Cardiac fibroblast (primary cell): ENCODE measurements around the gene SFSWAP.

ENCODE experiments used
- DNase-seq, 2 donors: peaks; one replicate each; pipeline versions ENCODE4 v3.0.0 to v3.0.0-alpha.2; 2010; ENCODE audit warnings: low read depth in 2 of 2
- H3K4me3 ChIP-seq, 2 donors: replicated peaks in 1 of 2; 1 replicate in 1 of 2; 2 replicates in 1 of 2; pipeline ENCODE4 v1.5.1; 2011; ENCODE audit warnings: low read depth in 2 of 2, low read length in 2 of 2, mild to moderate bottlenecking in 2 of 2, moderate library complexity in 1 of 2
- TF ChIP-seq, protein P1 (sequence below): IDR thresholded peaks from one replicate; pipeline ENCODE4 v1.5.1; 2011; ENCODE audit warnings: low read depth, mild to moderate bottlenecking, low read length, inconsistent platforms

Gene SFSWAP

DNA sequence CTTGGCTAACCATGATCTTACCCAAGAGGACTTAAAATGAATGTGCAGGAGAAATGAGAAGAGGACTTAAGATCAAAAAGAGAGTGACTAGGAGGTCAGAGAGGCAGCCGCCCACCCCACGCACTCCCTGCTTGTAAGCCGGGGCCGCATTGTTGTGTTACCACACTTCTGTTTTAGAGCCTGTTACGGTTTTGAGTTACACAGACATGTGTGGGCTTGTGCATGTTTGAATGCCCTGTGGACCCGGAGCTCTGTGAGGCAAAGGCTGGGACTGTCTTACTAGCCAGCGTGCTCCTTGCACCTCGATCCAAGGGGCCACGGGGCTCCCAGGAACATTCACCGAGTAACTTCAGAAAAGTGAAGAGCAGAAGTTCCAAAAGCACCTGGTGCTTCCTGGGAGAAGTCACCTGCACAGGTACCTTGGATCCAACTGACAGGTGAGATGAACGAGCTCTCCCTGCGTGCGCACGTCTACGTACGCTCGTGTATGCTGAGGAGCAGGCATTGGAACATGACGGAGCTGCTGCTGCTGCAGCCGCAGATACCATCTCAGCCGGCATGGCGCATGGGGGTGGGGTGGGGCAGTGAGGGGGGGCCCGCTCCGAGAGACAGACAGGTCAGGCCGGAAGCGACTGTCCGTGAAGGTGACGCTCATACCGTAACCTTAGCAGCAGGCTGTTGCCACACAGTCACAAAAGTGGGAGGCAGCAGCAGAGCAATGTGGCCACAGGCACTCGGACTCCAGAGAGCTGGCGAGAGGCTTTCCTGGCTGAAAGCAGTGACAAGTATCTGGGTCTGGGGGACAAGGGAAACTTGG is 23.7 kb downstream of the SFSWAP start:
- no peak overlapping the region for H3K4me3 ChIP-seq
- TF ChIP-seq, protein P1, sequence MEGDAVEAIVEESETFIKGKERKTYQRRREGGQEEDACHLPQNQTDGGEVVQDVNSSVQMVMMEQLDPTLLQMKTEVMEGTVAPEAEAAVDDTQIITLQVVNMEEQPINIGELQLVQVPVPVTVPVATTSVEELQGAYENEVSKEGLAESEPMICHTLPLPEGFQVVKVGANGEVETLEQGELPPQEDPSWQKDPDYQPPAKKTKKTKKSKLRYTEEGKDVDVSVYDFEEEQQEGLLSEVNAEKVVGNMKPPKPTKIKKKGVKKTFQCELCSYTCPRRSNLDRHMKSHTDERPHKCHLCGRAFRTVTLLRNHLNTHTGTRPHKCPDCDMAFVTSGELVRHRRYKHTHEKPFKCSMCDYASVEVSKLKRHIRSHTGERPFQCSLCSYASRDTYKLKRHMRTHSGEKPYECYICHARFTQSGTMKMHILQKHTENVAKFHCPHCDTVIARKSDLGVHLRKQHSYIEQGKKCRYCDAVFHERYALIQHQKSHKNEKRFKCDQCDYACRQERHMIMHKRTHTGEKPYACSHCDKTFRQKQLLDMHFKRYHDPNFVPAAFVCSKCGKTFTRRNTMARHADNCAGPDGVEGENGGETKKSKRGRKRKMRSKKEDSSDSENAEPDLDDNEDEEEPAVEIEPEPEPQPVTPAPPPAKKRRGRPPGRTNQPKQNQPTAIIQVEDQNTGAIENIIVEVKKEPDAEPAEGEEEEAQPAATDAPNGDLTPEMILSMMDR, result no peak
- no peak for DNase-seq

DNA sequence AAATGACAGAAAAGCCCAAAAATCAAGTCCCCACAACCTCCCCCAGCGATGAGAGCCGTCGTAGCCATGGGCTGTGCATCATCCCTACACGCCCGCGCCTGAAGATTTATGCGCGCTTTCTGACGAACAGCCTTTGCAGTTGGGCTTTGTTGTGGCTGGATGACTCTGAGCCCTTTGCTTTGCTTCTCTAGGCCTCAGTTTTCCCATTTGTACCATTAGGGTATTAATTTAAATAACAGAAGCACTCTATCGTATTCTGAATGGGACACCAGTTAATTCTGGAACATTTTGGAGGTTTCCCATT is 24.2 kb downstream of the SFSWAP start:
- TF ChIP-seq, protein P1, result no peak
- no peak for DNase-seq
- H3K4me3 ChIP-seq, result no peak overlapping the region

DNA sequence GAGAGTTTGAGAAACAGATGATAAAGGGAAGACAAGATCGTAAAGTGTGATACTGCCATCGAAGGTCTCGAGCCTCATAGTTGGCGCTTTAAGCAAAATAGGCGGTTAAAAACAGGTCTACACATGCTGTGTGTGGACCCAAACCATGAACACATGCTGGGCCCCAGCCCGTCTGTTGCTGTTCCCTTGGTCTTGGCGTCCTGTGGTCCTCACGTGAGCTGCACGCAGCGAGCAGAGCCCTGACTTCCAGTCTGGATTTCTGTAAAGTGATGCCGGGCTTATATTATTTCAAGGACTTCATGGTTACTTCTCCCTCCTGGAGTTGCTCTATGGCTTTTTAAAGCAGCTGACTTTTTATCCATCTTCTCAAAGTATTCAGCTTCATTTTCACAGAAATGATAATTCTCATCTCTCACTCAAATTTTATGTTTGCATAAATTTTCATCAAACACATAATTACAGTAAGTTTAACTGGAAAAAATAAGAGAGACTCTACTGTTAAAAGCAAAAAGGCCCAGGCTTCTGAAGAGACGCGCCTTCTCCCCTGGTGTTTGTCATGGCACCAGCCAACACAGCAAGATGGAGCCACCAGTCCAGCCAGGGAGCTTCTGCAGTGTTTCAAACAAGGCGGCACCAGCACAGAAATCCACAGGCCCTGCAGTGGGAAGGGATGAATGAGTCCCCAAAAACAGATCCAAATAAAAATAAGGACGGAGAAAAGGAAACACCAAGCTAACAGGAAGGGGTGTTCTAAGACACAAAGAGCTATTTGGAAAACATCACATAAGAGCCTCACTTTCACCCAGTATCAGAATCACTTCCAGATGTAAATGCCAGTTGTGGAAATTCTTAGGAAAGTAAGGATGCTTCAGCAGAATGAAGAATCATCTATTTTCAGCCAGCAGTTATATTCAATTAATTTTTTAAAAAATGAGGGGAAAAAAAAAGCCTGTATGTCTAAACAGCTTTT is 24.9 kb downstream of the SFSWAP start:
- no peak for DNase-seq
- no peak overlapping the region for H3K4me3 ChIP-seq
- TF ChIP-seq, protein P1, result no peak

DNA sequence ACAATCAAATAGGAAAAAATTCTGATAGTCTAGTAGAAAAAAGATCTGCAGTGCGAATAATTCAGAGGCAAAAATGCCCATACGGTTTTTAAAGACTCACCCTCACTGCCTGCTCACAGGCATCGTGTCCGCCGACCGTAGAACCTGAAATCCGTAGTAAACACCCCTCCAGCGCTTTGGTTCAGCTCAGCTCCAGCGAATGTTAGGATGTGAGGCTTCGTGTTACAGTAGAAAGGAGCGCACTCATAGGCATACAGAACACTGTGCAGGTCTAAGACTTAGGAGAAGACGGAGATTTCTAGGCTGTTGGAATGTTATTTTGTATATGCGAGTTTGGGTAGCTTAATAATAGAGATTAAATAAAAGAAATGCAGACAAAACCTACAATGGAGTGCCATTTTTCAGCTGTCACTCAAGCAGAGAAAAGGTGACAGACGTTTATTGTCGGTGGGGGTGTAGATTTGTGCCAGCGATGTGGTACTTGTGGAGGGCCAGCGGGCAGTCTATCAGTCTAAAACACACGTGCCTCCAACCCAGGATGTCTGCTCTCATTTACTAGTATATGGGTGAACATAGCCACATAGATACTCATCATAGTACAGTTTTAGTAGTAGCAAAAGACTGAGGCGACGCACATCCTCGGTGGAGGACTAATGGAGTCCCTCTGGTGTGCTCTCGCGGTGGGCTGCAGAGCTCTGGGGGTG is 25.7 kb downstream of the SFSWAP start:
- DNase-seq, result no peak
- TF ChIP-seq, protein P1, result no peak
- H3K4me3 ChIP-seq, result no peak overlapping the region

DNA sequence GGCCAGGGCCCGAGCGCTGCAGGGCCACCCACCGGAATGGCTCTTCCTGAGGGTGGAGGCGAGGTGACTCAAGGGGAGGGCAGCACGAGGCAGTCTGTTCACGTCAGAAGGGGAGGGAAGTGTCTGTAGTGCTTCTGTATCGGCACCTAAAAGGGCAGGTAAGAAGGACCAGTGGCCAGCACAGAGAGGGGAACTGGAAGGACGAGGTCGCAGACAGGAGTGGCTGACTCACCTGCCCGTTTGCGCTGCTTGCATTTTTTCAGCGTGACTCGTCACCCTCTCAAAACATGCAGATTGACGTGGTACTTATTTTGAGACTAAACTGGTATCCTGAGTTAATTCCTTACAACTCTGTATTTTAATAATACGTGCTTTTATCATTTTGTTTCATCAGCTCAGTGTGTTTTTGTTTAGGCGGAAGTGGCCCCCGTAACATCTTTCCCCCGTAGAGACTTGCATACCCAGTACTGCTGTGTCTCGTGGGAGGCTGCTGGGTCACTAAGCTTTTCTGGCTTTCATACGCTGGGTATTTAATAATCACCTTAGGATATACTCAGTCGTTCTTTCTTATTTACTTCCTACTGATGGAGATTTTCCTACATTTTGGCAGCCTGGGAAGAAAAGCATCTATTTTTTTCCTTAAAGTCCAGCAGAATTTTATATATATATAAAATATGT is 26.4 kb downstream of the SFSWAP start:
- DNase-seq, result peak; percentile 5 to 79
- TF ChIP-seq, protein P1, result no peak
- no peak overlapping the region for H3K4me3 ChIP-seq

DNA sequence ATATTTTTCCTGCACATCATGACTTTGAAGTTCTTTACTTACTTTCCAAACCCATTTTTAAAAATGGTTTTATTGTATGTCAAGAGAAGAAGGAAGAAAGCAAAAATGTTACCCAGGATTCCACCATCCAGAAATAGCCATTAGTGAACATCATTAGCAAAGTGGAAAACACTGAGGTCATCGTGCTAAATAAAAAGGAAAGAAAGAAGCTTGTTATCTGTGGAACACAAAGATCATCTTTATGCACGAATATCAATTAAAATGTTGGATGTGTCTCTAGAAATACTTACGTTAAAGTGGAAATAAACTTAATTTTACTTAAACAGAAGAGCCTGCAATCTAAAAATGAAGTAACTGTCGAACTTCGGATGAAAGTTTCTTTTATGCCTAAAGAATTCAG is 27.3 kb downstream of the SFSWAP start:
- H3K4me3 ChIP-seq, result no peak overlapping the region
- no peak for DNase-seq
- TF ChIP-seq, protein P1, result no peak
